ENCODE measurements around the gene ULK1.

- TF ChIP-seq, protein P1, sequence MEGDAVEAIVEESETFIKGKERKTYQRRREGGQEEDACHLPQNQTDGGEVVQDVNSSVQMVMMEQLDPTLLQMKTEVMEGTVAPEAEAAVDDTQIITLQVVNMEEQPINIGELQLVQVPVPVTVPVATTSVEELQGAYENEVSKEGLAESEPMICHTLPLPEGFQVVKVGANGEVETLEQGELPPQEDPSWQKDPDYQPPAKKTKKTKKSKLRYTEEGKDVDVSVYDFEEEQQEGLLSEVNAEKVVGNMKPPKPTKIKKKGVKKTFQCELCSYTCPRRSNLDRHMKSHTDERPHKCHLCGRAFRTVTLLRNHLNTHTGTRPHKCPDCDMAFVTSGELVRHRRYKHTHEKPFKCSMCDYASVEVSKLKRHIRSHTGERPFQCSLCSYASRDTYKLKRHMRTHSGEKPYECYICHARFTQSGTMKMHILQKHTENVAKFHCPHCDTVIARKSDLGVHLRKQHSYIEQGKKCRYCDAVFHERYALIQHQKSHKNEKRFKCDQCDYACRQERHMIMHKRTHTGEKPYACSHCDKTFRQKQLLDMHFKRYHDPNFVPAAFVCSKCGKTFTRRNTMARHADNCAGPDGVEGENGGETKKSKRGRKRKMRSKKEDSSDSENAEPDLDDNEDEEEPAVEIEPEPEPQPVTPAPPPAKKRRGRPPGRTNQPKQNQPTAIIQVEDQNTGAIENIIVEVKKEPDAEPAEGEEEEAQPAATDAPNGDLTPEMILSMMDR (IDR thresholded peaks at IDR 0.05), result no peak
- no peak for TF ChIP-seq EZH2phosphoT487 (IDR thresholded peaks at IDR 0.05)
Observed at GRCh38 chr12:131913666-131914065, 19.2 kb downstream of the ULK1 start.
